Osteoblast (primary cell): ENCODE data around the gene TAC3. TPM values are rescaled to one million over a fixed set of nuclear protein-coding genes. Genes with fewer than 3 reads are reported as not detected.
"Not testable (repeated sequence)": the region's sequence is repeated elsewhere in the genome, so short reads cannot be mapped to it uniquely, and the experiment has no call there.

Experiments
- DNase-seq: peaks from one replicate; pipeline ENCODE4 v3.0.0; 2011; ENCODE audit warnings: low spot score, mixed read lengths; ENCODE audit not compliant: insufficient read length; ENCODE audit errors: missing footprints
- H2AFZ ChIP-seq: 2 replicates; pipeline ENCODE4 v1.6.0; 2011; ENCODE audit warnings: mild to moderate bottlenecking, low read length
- H3K27ac ChIP-seq: 2 replicates; pipeline ENCODE4 v1.5.1; 2011; ENCODE audit warnings: mild to moderate bottlenecking, low read depth, low read length, moderate library complexity
- H3K27me3 ChIP-seq: 2 replicates; pipeline ENCODE4 v1.6.0; 2012; ENCODE audit warnings: mild to moderate bottlenecking, control low read depth, inconsistent platforms, low read length, moderate library complexity; ENCODE audit not compliant: insufficient read depth
- H3K36me3 ChIP-seq: 2 replicates; pipeline ENCODE4 v1.5.1; 2011; ENCODE audit warnings: mild to moderate bottlenecking, low read length, control low read depth, moderate library complexity; ENCODE audit not compliant: insufficient read depth
- H3K4me1 ChIP-seq: 2 replicates; pipeline ENCODE4 v1.5.1; 2011; ENCODE audit warnings: mild to moderate bottlenecking, low read length, control low read depth, moderate library complexity; ENCODE audit not compliant: insufficient read depth
- H3K4me2 ChIP-seq: 2 replicates; pipeline ENCODE4 v1.6.0; 2011; ENCODE audit warnings: mild to moderate bottlenecking, low read length; ENCODE audit not compliant: insufficient read depth
- H3K4me3 ChIP-seq: fragments of 200-600 bp; sonication (generic); 3 replicates; pipeline ENCODE4 v1.5.1; 2012; ENCODE audit warnings: mild to moderate bottlenecking, low read length, inconsistent platforms; ENCODE audit not compliant: insufficient read depth
- H3K79me2 ChIP-seq: 2 replicates; pipeline ENCODE4 v1.6.0; 2012; ENCODE audit warnings: mild to moderate bottlenecking, low read length, control low read depth, inconsistent platforms; ENCODE audit not compliant: insufficient read depth
- H3K9me3 ChIP-seq: 2 replicates; pipeline ENCODE4 v1.5.1; 2011; ENCODE audit warnings: low read depth, low read length, control low read depth
- H4K20me1 ChIP-seq: 2 replicates; pipeline ENCODE4 v1.6.0; 2012; ENCODE audit warnings: mild to moderate bottlenecking, low read length, control low read depth; ENCODE audit not compliant: insufficient read depth
- CTCF ChIP-seq: IDR thresholded peaks from 2 replicates; pipeline ENCODE4 v1.5.1; 2011; ENCODE audit warnings: mild to moderate bottlenecking, low read depth, low read length, moderate library complexity; ENCODE audit errors: extremely low read depth
- total RNA-seq: library from RNA; depleted of rRNA; stranded (reverse); fragments of >200 nt; gene quantifications from 2 replicates; pipeline ENCODE4 v1.2.3, GENCODE V29; 2012

TAC3 gene
- total RNA-seq, 1 donor: not detected

GRCh38 chr12:57055824-57056223 lies 39.5 kb upstream of the TAC3 start:
- Histone ChIP-seq H3K27me3 (no peaks in the 10 kb centered on the region), H3K4me3 (no peak overlapping the region), H3K79me2 (no peaks in the 10 kb centered on the region), H3K9me3 (no peaks in the 10 kb centered on the region), H3K36me3 (peaks cover 40% of the 10 kb centered on the region), H4K20me1 (no peaks in the 10 kb centered on the region), H3K27ac (no peak overlapping the region), H3K4me2 (no peak overlapping the region), H2AFZ (no peak overlapping the region), H3K4me1 (no peaks in the 10 kb centered on the region)
- no peak for TF ChIP-seq CTCF
- no peak for DNase-seq

- H3K4me1 ChIP-seq, H4K20me1 ChIP-seq, H3K27me3 ChIP-seq, H3K4me2 ChIP-seq, H3K4me3 ChIP-seq, H3K79me2 ChIP-seq, H3K27ac ChIP-seq, H3K9me3 ChIP-seq, H2AFZ ChIP-seq, DNase-seq: not testable (repeated sequence)
- peaks cover 21% of the 10 kb centered on the region for H3K36me3 ChIP-seq
Observed at GRCh38 chr12:57053901-57054300, 37.6 kb upstream of the TAC3 start.

GRCh38 chr12:57053146-57053545 lies 36.8 kb upstream of the TAC3 start:
- H3K4me1 ChIP-seq, H3K27me3 ChIP-seq, H3K9me3 ChIP-seq, H3K4me3 ChIP-seq, H3K4me2 ChIP-seq, H4K20me1 ChIP-seq, H3K79me2 ChIP-seq, H2AFZ ChIP-seq, DNase-seq, H3K27ac ChIP-seq: not testable (repeated sequence)
- H3K36me3 ChIP-seq: peaks cover 14% of the 10 kb centered on the region

- Histone ChIP-seq H3K4me2 (no peak overlapping the region), H3K27ac (no peak overlapping the region), H2AFZ (no peak overlapping the region), H3K4me3 (no peak overlapping the region), H3K27me3 (peaks cover 7% of the 10 kb centered on the region), H4K20me1 (no peaks in the 10 kb centered on the region), H3K9me3 (no peaks in the 10 kb centered on the region), H3K36me3 (no peaks in the 10 kb centered on the region), H3K4me1 (peaks cover 10% of the 10 kb centered on the region), H3K79me2 (no peaks in the 10 kb centered on the region)
- no peak for DNase-seq
- TF ChIP-seq CTCF: no peak
Observed at GRCh38 chr12:57051011-57051410, 34.7 kb upstream of the TAC3 start.

- no peak for TF ChIP-seq CTCF
- no peaks in the 10 kb centered on the region for H4K20me1 ChIP-seq
- H3K79me2 ChIP-seq: no peaks in the 10 kb centered on the region
- H3K4me3 ChIP-seq: no peak within 1 kb of the TSS
- peaks cover 7% of the 10 kb centered on the region for H3K27me3 ChIP-seq
- no peak within 1 kb of the TSS for H3K27ac ChIP-seq
- H2AFZ ChIP-seq: no peak within 1 kb of the TSS
- no peaks in the 10 kb centered on the region for H3K36me3 ChIP-seq
- H3K4me2 ChIP-seq: no peak within 1 kb of the TSS
- no peaks in the 10 kb centered on the region for H3K9me3 ChIP-seq
- peaks cover 10% of the 10 kb centered on the region for H3K4me1 ChIP-seq
- no peak for DNase-seq
Observed at GRCh38 chr12:57049890-57050289, 33.6 kb upstream of the TAC3 start, which contains the start of gene MYO1A. Gene MYO1A (minus strand): TSS chr12:57050129. CDS start chr12:57048323, 1,806 bp downstream.
